Measurements from ENCODE around the gene ZSWIM8. TPM values are rescaled to one million over a fixed set of nuclear protein-coding genes. Genes with fewer than 3 reads are reported as not detected.

The ZSWIM8 gene
- total RNA-seq, 1 donor from 2014 or later = 131 TPM

DNA sequence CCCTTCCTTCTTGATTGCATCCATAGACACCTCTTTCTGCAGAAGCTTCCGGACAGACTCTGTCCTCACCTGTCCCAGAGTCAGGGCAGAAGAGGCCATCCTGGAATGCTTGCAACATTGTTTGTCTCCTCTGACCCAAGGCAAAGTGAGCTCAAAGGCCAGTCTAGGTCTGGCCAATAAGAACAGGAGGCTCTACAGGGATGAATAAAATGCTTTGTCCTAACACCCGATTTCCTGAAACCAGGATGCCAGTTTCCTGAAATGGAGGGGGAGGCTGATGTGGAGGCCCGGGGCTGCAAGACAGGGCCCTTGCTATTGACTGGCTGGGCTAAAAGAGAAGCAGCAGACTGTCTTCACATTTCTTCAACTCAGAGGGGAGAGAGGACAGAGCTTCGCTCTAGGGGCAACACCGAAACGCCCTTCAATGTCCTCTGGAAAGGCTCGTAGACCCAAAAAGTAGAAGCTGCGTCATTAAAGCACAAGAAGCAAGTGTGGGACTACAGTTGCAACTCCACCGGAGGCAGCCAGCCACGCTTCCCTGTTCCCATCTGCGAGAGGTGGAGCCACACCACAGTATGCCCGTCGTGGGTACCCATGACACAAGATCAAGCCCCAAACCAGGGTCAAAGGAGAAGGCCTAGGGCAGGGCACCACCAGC, 55.1 kb downstream of the ZSWIM8 start:
- no peak overlapping the region for H3K4me3 Mint-ChIP-seq
- no peak for TF ChIP-seq CTCF (IDR thresholded peaks at IDR 0.05; ENCODE audit: unreplicated experiment)
- no peaks in the 10 kb centered on the region for H3K4me1 Mint-ChIP-seq

DNA sequence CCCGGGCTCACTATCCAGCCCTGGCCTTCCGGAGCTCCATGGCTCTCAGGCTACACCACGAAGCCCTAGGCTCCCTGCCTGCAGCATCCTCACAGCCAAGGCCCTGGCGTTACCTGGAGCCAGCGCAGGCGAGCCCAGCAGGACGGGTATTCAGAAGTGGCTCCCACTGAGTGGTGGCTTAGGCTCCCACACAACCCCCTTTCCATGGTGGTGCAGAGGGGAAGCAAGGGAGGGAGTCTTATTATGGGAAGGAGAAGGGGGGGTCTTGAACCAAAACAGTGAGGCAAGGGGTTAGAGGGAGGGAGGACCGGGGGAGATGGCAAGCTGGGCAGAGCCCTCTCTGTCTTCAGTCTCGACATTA, 55.6 kb downstream of the ZSWIM8 start:
- peaks cover 34% of the 10 kb centered on the region for H3K36me3 Mint-ChIP-seq
- no peak for TF ChIP-seq CTCF (IDR thresholded peaks at IDR 0.05; ENCODE audit: unreplicated experiment)
- DNase-seq (ENCODE audit: low spot score in 2 of 2, unreplicated experiment in 2 of 2) = no peak
- no peaks in the 10 kb centered on the region for H3K27me3 Mint-ChIP-seq (ENCODE audit: low read depth)
- H3K4me1 Mint-ChIP-seq = no peaks in the 10 kb centered on the region
- no peak overlapping the region for H3K27ac Mint-ChIP-seq
- no peak overlapping the region for H3K4me3 Mint-ChIP-seq
- H3K9me3 Mint-ChIP-seq = no peaks in the 10 kb centered on the region

More for the DNA sequence above, 55.1 kb downstream of the ZSWIM8 start:
- DNase-seq (ENCODE audit: low spot score in 2 of 2, unreplicated experiment in 2 of 2) = no peak
- no peaks in the 10 kb centered on the region for H3K9me3 Mint-ChIP-seq
- H3K36me3 Mint-ChIP-seq = peaks cover 31% of the 10 kb centered on the region
- no peak overlapping the region for H3K27ac Mint-ChIP-seq
- H3K27me3 Mint-ChIP-seq (ENCODE audit: low read depth) = no peaks in the 10 kb centered on the region

GRCh38 chr10:73841526-73842285, 56.3 kb downstream of the ZSWIM8 start:
- Mint-ChIP-seq H3K4me3 (no peak overlapping the region), H3K36me3 (peaks cover 35% of the 10 kb centered on the region), H3K27ac (no peak overlapping the region), H3K9me3 (no peaks in the 10 kb centered on the region), H3K27me3 (ENCODE audit: low read depth) (no peaks in the 10 kb centered on the region), H3K4me1 (no peaks in the 10 kb centered on the region)
- DNase-seq (ENCODE audit: low spot score in 2 of 2, unreplicated experiment in 2 of 2) = no peak
- TF ChIP-seq CTCF (IDR thresholded peaks at IDR 0.05; ENCODE audit: unreplicated experiment) = no peak

DNA sequence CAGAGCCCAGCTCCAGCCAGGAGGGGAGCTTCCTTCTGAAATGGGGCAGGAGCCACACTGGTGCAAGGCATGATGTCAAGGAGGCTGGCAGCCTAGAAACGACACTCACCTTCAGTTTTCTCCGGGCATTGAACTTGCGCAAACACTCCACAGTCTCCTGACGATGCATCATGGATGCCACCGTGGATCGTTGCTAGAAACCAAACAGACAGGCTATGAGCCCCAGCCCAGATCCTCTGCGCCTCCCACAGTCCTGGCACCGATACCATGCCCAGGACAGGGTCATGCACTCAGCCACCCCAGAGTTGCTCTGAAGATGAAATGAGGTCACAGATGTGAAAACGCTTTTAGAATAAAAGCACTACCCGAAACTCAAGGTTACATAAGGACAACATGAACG, 56.9 kb downstream of the ZSWIM8 start:
- no peak for DNase-seq (ENCODE audit: low spot score in 2 of 2, unreplicated experiment in 2 of 2)
- H3K36me3 Mint-ChIP-seq = peaks cover 33% of the 10 kb centered on the region
- H3K27ac Mint-ChIP-seq = no peak overlapping the region
- no peaks in the 10 kb centered on the region for H3K4me1 Mint-ChIP-seq
- TF ChIP-seq CTCF (IDR thresholded peaks at IDR 0.05; ENCODE audit: unreplicated experiment) = no peak
- H3K9me3 Mint-ChIP-seq = no peaks in the 10 kb centered on the region
- H3K27me3 Mint-ChIP-seq (ENCODE audit: low read depth) = no peaks in the 10 kb centered on the region
- no peak overlapping the region for H3K4me3 Mint-ChIP-seq

DNA sequence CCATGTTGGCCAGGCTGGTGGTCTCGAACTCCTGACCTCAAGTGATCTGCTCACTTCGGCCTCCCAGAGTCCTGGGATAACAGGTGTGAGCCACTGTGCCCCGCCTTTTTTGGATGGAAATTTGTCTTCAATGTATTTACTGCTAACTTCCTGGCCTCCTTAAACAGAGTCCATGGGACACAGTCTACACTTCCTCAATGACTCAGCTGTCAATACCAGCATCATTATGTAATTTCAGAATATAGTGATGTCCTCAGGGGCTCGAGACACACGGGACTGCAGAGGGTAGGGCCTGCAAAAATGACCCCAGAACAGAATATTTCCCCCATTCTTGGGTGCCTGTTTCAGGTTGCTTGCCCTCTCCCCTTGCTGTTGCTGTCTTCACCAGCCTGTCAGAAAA, 57.9 kb downstream of the ZSWIM8 start:
- no peak for TF ChIP-seq CTCF (IDR thresholded peaks at IDR 0.05; ENCODE audit: unreplicated experiment)
- Mint-ChIP-seq H3K36me3 (peaks cover 39% of the 10 kb centered on the region), H3K4me3 (no peak overlapping the region), H3K4me1 (no peaks in the 10 kb centered on the region), H3K27me3 (ENCODE audit: low read depth) (no peaks in the 10 kb centered on the region), H3K9me3 (no peaks in the 10 kb centered on the region), H3K27ac (no peak overlapping the region)
- no peak for DNase-seq (ENCODE audit: low spot score in 2 of 2, unreplicated experiment in 2 of 2)

Measured in mesothelial cell of epicardium (in vitro differentiated cells).